HL-60 (cell line): ENCODE results near the gene PDE1C.

Source experiments
- GABPA ChIP-seq: IDR thresholded peaks from 2 replicates; pipeline ENCODE4 v1.6.1; 2012; ENCODE audit warnings: low read depth
- POLR2AphosphoS5 ChIP-seq: IDR thresholded peaks from 2 replicates; pipeline ENCODE4 v1.6.1; 2012; ENCODE audit warnings: low read depth
- SPI1 ChIP-seq: IDR thresholded peaks from 2 replicates; pipeline ENCODE4 v1.6.1; 2012; ENCODE audit warnings: low read depth, mild to moderate bottlenecking, borderline replicate concordance
- TF ChIP-seq, protein P1 (sequence below): IDR thresholded peaks from 2 replicates; pipeline ENCODE4 v1.6.1; 2012; ENCODE audit warnings: low read depth; ENCODE audit not compliant: insufficient replicate concordance
- TF ChIP-seq, protein P2 (sequence below): IDR thresholded peaks from one replicate; pipeline ENCODE4 v1.5.1; 2011; ENCODE audit warnings: low read length, control low read depth, inconsistent platforms; ENCODE audit not compliant: insufficient read depth

DNA sequence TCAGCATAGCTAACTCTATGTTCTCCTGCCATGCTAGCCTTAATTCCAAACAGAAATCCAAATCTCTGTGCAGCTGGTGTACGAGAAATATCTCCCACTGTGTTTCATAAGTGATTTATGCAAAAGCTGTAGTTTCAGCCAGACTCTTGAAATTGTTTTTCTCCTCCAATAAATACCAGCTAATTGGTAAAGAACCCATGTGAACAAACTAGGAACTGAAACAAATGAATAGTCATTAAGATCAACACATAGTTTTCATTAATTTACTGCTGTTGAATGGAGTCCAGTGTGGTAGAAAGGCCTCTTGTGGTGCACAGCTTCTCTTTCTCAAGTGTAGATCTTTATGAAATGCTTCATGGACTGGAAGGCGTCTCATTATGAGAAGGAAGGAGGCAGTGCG lies 364.8 kb downstream of the PDE1C start:
- TF ChIP-seq, protein P1, sequence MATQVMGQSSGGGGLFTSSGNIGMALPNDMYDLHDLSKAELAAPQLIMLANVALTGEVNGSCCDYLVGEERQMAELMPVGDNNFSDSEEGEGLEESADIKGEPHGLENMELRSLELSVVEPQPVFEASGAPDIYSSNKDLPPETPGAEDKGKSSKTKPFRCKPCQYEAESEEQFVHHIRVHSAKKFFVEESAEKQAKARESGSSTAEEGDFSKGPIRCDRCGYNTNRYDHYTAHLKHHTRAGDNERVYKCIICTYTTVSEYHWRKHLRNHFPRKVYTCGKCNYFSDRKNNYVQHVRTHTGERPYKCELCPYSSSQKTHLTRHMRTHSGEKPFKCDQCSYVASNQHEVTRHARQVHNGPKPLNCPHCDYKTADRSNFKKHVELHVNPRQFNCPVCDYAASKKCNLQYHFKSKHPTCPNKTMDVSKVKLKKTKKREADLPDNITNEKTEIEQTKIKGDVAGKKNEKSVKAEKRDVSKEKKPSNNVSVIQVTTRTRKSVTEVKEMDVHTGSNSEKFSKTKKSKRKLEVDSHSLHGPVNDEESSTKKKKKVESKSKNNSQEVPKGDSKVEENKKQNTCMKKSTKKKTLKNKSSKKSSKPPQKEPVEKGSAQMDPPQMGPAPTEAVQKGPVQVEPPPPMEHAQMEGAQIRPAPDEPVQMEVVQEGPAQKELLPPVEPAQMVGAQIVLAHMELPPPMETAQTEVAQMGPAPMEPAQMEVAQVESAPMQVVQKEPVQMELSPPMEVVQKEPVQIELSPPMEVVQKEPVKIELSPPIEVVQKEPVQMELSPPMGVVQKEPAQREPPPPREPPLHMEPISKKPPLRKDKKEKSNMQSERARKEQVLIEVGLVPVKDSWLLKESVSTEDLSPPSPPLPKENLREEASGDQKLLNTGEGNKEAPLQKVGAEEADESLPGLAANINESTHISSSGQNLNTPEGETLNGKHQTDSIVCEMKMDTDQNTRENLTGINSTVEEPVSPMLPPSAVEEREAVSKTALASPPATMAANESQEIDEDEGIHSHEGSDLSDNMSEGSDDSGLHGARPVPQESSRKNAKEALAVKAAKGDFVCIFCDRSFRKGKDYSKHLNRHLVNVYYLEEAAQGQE: no peak
- TF ChIP-seq GABPA (no peak), POLR2AphosphoS5 (no peak), SPI1 (no peak)
- TF ChIP-seq, protein P2, sequence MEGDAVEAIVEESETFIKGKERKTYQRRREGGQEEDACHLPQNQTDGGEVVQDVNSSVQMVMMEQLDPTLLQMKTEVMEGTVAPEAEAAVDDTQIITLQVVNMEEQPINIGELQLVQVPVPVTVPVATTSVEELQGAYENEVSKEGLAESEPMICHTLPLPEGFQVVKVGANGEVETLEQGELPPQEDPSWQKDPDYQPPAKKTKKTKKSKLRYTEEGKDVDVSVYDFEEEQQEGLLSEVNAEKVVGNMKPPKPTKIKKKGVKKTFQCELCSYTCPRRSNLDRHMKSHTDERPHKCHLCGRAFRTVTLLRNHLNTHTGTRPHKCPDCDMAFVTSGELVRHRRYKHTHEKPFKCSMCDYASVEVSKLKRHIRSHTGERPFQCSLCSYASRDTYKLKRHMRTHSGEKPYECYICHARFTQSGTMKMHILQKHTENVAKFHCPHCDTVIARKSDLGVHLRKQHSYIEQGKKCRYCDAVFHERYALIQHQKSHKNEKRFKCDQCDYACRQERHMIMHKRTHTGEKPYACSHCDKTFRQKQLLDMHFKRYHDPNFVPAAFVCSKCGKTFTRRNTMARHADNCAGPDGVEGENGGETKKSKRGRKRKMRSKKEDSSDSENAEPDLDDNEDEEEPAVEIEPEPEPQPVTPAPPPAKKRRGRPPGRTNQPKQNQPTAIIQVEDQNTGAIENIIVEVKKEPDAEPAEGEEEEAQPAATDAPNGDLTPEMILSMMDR: no peak
